GM21717 (cell line): ENCODE measurements around the gene OCSTAMP.
A peak's percentile ranks its signal among the peaks of the same experiment; 100 is the strongest.

Experiments used
- ATAC-seq: cut with Tn5 transposase; IDR thresholded peaks from one replicate; pipeline ENCODE4 v1.9.1; 2021; ENCODE audit warnings: mild to moderate bottlenecking, moderate library complexity; ENCODE audit not compliant: unreplicated experiment

Gene OCSTAMP

GRCh38 chr20:46554828-46555227, 4.4 kb upstream of the OCSTAMP start:
- ATAC-seq = no peak

- ATAC-seq = no peak
Observed at GRCh38 chr20:46553926-46554325, 3.5 kb upstream of the OCSTAMP start.

GRCh38 chr20:46552460-46553420, 2.3 kb upstream of the OCSTAMP start:
- ATAC-seq = peak; percentile 71

DNA sequence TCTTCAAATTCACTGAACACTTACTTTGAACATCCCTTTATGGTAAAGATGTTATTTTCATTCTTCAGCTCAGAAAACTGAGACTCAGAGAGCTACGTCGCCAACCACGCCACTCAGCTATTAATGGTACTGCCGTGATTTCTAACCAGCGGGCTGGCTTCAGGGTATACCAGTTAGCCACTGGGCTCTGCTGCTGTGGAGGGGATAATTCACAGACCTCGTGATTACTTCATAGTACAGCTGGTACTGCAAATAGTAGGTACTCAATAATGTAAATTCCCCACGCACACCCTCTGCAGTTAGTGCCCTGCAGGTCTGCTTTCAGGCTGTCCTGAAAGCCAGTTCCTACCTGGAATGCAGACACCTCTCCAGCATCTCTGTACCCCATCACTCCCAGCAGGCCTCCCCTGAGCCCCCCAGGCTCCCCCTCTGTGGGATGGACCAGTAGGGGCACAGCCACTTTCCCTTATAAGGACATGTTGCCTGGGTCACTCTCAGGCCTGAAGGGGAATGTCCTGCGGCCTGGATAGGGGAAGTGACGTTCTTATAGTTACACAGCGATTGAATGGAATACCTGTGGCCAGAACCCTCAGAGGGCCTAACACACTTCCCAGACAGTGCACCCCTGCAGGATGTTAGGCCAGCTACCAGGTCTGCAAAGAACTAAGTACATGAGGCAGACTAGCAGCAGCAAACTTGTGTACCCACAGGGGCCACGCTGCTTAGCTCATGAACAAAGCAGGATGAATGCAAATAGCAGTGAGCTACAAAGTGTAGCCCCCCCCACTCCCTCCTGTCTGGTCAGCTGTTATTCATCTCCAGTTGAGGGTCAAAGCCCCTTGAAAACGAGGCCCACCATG, 1.3 kb upstream of the OCSTAMP start:
- no peak for ATAC-seq

DNA sequence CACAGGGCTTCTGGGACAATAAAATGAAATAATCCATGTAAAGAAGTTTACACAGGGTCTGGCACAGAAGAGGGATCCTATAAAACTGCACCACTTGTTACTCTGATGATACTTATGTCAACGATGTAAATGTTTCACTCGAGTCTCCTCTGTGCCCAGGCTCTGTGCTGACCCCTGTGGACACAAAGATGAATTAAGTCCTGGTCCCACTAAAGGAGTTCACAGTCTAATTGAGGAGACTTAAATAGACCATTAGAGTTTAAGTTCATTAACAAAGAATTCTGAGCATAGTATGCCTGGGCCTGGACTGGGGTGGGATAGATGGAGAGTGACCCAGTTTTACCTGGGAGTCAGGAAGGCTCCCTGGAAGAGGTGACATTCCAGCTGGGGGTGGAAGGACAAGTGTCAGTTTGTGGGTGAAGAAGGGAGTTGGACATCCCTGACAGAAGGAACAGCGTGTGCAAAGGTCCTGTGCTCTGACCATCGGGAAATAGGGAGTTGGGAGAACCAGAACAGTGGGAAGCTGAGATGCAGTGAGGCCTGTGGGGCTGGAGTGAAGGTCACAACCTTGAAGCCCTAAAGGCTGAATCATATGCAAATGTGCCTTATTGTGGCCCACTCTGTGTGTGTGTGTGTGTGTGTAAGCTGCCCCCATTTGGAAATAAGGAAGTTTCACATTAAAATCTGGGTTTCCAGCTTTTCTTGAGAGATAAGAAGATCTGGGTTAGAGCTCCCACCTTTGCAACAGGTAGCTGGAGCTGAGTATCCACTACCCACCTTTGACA, 1.1 kb downstream of the OCSTAMP start:
- ATAC-seq = no peak

DNA sequence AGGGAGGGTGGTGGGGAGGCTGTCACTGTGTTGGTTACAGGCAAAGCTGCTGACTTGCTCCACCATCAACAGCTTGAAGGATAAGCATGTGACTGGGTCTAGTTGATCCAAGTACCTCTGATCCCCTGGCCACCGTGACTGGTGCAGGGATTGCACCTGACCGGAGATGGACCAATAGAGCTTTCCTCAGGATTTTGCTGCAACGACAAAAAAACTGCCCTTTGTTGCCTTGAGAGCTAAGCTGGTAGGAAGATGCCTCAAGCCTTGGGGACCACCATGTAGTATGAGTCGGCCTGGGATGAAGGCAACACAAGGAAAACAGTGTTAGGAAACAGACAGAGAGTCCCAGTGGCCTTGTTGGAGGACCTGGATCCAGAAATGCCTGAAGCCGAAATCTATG, 1.8 kb downstream of the OCSTAMP start:
- ATAC-seq = no peak

DNA sequence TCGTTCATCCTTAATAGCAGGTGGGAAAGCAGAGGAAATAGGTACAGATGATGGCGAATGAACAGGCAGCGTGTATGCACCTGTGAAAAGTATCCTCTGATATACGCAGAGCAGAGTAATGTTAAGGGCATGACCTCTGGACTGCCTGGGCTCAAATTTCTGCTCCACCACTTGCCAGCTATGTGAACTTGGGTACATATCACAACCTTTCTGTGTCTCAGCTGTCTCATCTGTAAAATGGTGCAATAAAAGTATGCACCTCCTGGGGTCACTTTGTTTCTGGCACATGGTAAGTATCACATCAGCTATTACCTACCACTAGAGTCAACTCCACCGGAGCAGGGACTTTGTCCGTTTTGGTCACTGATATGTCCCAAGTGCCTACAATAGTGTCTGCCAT, 2.5 kb downstream of the OCSTAMP start:
- ATAC-seq = no peak

DNA sequence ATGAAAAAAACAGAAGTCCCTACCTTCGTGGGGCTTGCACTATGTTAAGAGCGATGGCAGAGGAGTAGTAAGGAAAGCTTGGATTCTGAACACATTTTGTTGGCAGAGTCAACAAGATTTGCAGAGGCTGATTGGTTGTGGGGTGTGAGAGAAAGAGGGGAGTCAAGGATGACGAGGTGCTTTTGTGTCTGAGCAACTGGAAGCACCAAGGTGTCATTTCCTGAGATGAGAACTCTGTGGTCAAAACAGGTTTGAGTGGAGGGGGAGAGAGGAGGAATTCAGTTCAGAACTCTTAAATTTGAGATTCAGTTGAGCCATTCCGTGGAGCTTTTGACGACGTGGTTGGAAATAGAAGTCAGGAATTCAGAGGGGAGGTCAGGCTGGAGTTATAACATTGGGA, 3.5 kb downstream of the OCSTAMP start:
- ATAC-seq = no peak

- ATAC-seq = no peak
Observed at GRCh38 chr20:46546298-46546697, 4.2 kb downstream of the OCSTAMP start.

DNA sequence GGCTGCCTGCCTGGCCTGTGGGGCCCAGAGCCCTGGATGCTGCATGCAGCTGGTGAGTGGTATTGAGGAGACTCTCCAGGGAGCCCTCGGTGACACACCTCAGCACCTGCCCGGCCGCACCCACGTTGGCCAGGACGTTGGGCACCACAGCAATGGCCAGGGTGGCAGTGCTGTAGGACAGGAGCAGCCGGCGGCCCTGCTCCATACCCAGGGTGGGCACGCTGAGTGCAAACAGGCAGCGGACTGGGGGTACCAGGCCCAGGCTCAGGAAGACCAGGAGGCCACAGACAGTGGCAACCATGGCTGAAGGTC, 4.7 kb downstream of the OCSTAMP start:
- ATAC-seq = no peak

DNA sequence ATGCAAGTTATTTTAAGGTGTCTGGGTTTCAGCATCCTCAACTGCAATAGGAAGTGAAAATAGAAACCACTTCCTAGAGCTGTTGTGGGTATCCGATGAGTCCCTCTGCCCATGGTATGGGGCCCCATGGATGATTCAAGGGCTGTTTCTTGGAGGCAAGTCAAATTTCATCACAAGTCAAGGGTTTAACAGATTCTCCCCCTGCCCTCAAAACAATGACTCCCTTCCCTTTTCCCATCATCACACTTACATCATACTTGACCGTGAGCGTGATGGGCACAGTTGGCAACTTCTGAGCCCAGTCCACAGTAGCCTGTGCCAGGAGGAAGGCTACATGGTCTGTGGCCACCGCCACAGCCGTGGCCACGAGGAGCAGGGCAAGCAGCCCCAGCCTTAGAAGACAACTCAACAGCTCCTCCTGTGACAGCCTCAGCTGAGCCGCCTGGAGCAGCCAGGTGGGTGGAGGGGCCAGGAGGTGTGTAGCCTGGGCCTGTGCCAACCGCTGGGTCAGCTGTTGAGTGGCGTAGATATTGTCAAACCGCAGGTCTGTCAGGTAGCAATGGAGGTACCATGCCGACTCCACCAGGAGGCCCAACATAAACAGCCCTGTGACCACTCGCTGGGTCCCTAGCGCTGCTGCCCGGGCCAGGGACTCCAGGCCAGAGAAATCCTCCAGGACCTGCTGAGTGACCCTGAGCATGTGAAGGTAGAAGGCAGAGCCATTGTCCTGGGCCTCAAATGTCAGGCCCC, 5.2 kb downstream of the OCSTAMP start:
- no peak for ATAC-seq

DNA sequence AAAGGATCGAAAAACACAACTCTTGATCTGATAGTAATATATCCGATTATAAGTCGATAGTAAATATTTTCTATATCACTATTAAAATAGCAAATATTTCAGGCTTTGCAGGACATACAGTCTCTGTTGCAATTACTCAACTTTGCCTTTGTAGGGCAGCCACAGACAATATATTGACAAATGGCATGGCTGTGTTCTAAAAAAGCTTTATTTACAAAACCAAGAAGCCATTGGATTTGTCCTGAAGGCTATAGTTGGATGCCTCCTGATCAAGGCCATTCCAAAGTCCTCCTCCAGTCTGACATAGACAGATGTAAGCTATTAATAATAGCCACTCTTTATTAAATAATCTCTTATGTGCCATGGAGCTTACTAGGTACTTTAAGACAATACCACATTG, 5.9 kb downstream of the OCSTAMP start:
- no peak for ATAC-seq

GRCh38 chr20:46543959-46544358, 6.5 kb downstream of the OCSTAMP start:
- no peak for ATAC-seq

DNA sequence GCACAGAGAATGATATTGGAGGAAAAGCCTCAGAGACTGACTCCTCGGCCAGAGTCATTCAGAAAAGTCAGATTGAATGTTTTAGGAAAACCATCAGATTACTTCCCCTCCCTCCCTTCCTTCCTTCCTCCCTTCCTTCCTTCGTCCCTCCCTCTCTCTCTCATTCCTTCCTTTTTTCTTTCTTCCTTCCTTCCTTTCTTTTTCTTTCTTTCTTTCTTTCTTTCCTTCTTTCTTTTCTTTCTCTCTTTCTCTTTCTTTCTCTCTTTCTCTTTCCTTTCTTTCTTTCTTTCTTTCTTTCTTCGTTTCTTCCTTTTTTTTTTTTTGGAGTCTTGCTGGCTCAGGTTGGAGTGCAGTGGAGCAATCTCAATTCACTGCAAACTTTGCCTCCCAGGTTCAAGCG, 7.4 kb downstream of the OCSTAMP start:
- no peak for ATAC-seq

GRCh38 chr20:46541229-46541935, 9.1 kb downstream of the OCSTAMP start:
- ATAC-seq = no peak

- no peak for ATAC-seq
Observed at GRCh38 chr20:46539113-46539512, 11.3 kb downstream of the OCSTAMP start.

- no peak for ATAC-seq
Observed at GRCh38 chr20:46530640-46531039, 19.8 kb downstream of the OCSTAMP start.

GRCh38 chr20:46523696-46524328, 26.6 kb downstream of the OCSTAMP start:
- ATAC-seq = no peak

- no peak for ATAC-seq
Observed at GRCh38 chr20:46523108-46523507, 27.3 kb downstream of the OCSTAMP start.
